Measurements from ENCODE around the gene FAM3D.

GRCh38 chr3:58635371-58636285, 30.9 kb downstream of the FAM3D start:
- TF ChIP-seq CTCF (IDR thresholded peaks at IDR 0.05) (no peak), POLR2A (IDR thresholded peaks at IDR 0.05) (no peak)

All from testis (tissue), 2 donors.